Omental fat pad (tissue), 4 donors: ENCODE measurements around the gene ZNF853. TPM values are rescaled to one million over a fixed set of nuclear protein-coding genes. Genes with fewer than 3 reads are reported as not detected.
A peak's percentile ranks its signal among the peaks of the same experiment; 100 is the strongest.
"Not testable (repeated sequence)": the region's sequence is repeated elsewhere in the genome, so short reads cannot be mapped to it uniquely, and the experiment has no call there.

Experiments used
- ATAC-seq: fragments of 150-250 bp; one replicate; pipeline ENCODE4 v1.9.1; 2016; ENCODE audit warnings: mild to moderate bottlenecking, moderate library complexity; ENCODE audit not compliant: low FRiP score
- DNase-seq: peaks from one replicate; pipeline ENCODE4 v3.0.0-alpha.2; 2019; ENCODE audit warnings: low spot score
- total RNA-seq, 4 donors: library from RNA; depleted of rRNA; stranded (reverse); fragments of >200 nt; gene quantifications; one replicate each; pipeline ENCODE4 v1.1.0, GENCODE V29; 2016
- TF ChIP-seq, protein P1 (sequence below), 3 donors: fragments of 450-650 bp; IDR thresholded peaks; one replicate each; pipeline ENCODE4 v1.5.1; 2016 to 2017; ENCODE audit warnings: antibody characterized with exemption in 3 of 3, mild to moderate bottlenecking in 3 of 3, moderate library complexity in 2 of 3

The ZNF853 gene
- 1 to 10 TPM; 4.1 to 5.6 (median 4.7) TPM for total RNA-seq

DNA sequence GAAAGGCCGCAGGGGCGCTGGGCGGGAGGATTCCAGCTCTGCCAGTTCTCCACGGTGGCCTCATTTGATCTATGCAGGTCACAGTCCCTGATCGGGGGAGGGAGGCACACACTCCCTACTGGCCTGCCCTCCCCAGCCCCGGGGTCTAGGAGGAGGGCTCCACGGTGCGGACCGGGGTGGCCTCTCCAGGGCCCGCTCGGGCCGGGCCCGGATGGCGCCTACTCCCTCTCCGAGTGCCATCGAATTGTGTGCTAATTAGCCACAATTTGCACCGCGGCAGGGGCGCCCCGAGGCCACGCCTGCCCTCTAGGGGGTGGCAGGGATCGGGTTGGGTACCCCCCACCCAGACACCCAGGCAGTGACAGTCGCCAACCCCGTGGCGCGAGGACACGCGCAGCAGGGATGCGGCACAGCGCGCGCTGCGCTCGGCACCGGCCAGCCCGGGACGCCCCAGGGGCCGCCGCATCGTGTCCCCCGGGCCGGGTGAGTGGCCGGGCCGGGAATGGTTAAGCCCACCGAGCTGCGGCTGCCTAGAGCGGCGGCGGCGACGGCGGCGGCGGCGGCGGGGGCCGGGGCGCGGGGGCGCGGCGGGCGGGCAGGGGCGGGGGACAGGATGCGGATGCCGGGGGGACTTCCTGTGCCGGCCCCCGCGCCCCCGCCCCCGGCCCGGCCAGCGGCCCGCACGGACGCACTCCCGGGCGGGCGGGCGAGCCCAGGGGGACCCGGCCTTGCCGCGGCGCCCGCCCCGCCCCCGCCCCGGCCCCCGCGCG lies at the start of gene ZNF853:
ZNF853 (plus strand) TSS at position 658 of the 770 bp plus-strand sequence. CDS start 565 bp downstream, outside the sequence.
- TF ChIP-seq, protein P1, sequence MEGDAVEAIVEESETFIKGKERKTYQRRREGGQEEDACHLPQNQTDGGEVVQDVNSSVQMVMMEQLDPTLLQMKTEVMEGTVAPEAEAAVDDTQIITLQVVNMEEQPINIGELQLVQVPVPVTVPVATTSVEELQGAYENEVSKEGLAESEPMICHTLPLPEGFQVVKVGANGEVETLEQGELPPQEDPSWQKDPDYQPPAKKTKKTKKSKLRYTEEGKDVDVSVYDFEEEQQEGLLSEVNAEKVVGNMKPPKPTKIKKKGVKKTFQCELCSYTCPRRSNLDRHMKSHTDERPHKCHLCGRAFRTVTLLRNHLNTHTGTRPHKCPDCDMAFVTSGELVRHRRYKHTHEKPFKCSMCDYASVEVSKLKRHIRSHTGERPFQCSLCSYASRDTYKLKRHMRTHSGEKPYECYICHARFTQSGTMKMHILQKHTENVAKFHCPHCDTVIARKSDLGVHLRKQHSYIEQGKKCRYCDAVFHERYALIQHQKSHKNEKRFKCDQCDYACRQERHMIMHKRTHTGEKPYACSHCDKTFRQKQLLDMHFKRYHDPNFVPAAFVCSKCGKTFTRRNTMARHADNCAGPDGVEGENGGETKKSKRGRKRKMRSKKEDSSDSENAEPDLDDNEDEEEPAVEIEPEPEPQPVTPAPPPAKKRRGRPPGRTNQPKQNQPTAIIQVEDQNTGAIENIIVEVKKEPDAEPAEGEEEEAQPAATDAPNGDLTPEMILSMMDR (IDR thresholded peaks at IDR 0.05): no peak
- DNase-seq (no peak), ATAC-seq (peak; percentile 54)

- DNase-seq (no peak), ATAC-seq (no peak)
- TF ChIP-seq, protein P1 (IDR thresholded peaks at IDR 0.05): no peak
Measured at GRCh38 chr7:6565655-6566054, 49.8 kb upstream of the ZNF853 start.

GRCh38 chr7:6567886-6568285 lies 47.5 kb upstream of the ZNF853 start:
- ATAC-seq: no peak

GRCh38 chr7:6571160-6571779 lies 44.1 kb upstream of the ZNF853 start:
- TF ChIP-seq, protein P1 (IDR thresholded peaks at IDR 0.05): no peak
- DNase-seq: no peak
- ATAC-seq: no peak

More at GRCh38 chr7:6567886-6568285, 47.5 kb upstream of the ZNF853 start:
- DNase-seq: no peak
- TF ChIP-seq, protein P1 (IDR thresholded peaks at IDR 0.05): no peak

DNA sequence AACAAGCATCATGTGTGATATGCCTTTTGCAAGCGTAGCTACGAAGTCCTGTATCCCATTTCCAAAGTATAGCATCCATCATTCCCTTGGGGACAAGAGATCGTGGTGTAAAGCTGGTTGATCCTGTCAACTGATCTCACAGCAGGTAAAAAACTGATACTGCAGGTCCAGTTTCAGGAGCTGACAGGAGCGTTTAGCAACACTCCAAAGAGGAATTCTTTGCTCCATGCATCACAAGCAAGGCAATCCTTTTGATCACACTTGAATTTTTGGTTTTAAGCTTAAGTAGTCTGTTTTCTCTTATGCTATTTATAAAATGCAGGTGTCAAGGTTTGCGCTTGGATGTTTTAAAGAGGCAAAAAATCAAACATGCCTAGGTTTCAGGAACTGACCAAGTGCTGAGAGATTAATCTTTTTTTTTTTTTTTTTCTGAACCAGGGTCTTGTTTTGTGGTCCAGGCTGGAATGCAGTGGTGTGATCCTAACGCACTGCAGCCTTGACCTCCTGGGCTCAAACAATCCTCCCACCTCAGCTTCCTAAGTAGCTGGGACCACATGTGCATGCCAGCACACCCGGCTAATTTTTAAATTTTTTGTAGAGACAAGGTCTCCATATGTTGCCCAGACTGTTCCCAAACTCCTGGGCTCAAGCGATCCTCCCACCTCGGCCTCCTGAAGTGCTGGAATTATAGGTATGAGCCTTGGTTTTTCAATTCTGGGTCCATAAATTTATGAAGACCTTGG lies 40.0 kb upstream of the ZNF853 start:
- TF ChIP-seq, protein P1 (IDR thresholded peaks at IDR 0.05): no peak
- ATAC-seq: no peak
- no peak for DNase-seq

- DNase-seq: no peak
- ATAC-seq: no peak
- TF ChIP-seq, protein P1 (IDR thresholded peaks at IDR 0.05): no peak
Measured at GRCh38 chr7:6576024-6576866, 39.2 kb upstream of the ZNF853 start.

GRCh38 chr7:6576867-6577368 lies 38.5 kb upstream of the ZNF853 start:
- ATAC-seq, DNase-seq: not testable (repeated sequence)
